ENCODE measurements around the gene PUM1. TPM values are rescaled to one million over a fixed set of nuclear protein-coding genes. Genes with fewer than 3 reads are reported as not detected.

PUM1 gene
- total and polyA plus RNA-seq, 2 of the 8 experiments (the other 6 are each of a cell fraction or from before 2014, with no cell fraction given) = 122 to 177 TPM

DNA sequence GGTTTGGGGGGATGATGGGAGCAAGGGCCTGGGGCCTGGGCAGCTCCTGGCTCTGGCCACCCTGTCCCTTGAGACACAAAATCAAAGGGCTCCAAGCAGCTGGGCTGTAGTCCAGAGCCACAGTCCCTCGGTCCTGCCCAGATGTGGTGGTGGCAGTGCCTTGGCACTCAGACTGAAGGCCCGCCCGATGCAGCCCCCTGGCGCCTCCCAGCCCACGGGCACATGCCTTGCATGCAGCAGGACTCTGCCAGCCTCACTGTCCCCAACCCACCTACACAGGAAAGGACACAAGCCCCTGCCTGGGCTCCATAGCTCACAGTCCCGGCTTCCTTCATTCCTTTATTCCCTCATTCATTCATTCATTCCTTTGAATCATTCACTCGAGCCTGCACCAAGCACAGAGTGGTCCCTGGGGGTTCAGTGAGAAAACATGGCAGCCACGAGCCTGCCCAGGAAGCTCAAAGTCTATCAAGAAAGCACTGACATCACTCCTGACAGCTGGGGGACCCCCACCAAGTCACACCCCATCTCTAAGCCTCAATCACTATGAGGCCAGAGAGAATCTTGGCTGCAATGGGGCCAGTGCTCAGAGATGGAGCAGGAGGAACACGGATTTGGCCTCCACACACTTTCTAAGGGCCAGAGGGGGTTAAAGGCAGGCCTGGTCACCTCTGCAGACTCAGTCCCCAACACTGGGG is 162.8 kb downstream of the PUM1 start:
- peaks cover 0 to 8% of the 10 kb centered on the region in 2 experiments; a peak in 1 of 4 replicates for H3K79me2 ChIP-seq (ENCODE audit: control insufficient read depth in 1 of 2, insufficient read depth in 2 of 2, low read length in 2 of 2)
- no peak overlapping the region for H4K91ac ChIP-seq (replicated peaks; ENCODE audit: insufficient read length, low read length)
- H3K56ac ChIP-seq (replicated peaks; ENCODE audit: insufficient read length, low read depth, low read length) = no peak overlapping the region

More for the DNA sequence above, 162.8 kb downstream of the PUM1 start:
- Histone ChIP-seq H2BK15ac (ENCODE audit: low read length) (0 out of 2 replicates have a peak overlapping the region, but pooled peaks have one; percentile 3), H3K4me2 (ENCODE audit: insufficient read depth in 1 of 2, low read depth in 2 of 2, low read length in 2 of 2) (0 out of 4 replicates have a peak overlapping the region, but pooled peaks of 1 of the 2 experiments have one; percentile 23), H3K18ac (ENCODE audit: extremely low read depth, low read length) (no peak overlapping the region; the same call in 1 of the 2 replicates), H3K27me3 (replicated peaks in 1 of 4; ENCODE audit: control insufficient read depth in 3 of 4, extremely low read depth in 1 of 4, insufficient read depth in 3 of 4, low read length in 3 of 4) (peaks cover 0 to 13% (median 8%) of the 10 kb centered on the region in 4 experiments; a peak in 4 of 7 replicates), H3K4me1 (replicated peaks in 1 of 4; ENCODE audit: control insufficient read depth in 3 of 4, insufficient read depth in 4 of 4, low read length in 3 of 4) (peaks cover 7 to 30% (median 15%) of the 10 kb centered on the region in 4 experiments), H3K79me1 (ENCODE audit: low read depth, low read length) (peaks cover 7% of the 10 kb centered on the region), H2BK12ac (ENCODE audit: low read depth, low read length) (peak overlapping the region; percentile 90; the same call in 1 of the 2 replicates), H3K36me3 (ENCODE audit: control insufficient read depth in 2 of 4, insufficient read depth in 4 of 4, low read length in 3 of 4) (no peaks in the 10 kb centered on the region), H2BK20ac (ENCODE audit: low read length) (0 out of 2 replicates have a peak overlapping the region, but pooled peaks have one; percentile 48), H2AFZ (ENCODE audit: low read length) (no peak overlapping the region), H3K9ac (replicated peaks in 1 of 4; ENCODE audit: extremely low read depth in 1 of 4, low read depth in 3 of 4, low read length in 3 of 4) (no peak overlapping the region), H3K9me3 (ENCODE audit: insufficient read depth in 2 of 2, low read depth in 1 of 2, low read length in 1 of 2) (no peaks in the 10 kb centered on the region), H3K4me3 (ENCODE audit: extremely low read depth in 1 of 4, insufficient read depth in 2 of 4, low read depth in 3 of 4, low read length in 4 of 4) (no peak overlapping the region), H2AK5ac (ENCODE audit: low read depth, low read length) (no peak overlapping the region), H3K4ac (replicated peaks; ENCODE audit: insufficient read length, low read depth, low read length) (no peak overlapping the region), H4K20me1 (replicated peaks in 1 of 2; ENCODE audit: control insufficient read depth in 1 of 2, insufficient read depth in 2 of 2, low read length in 2 of 2) (peaks cover 13 to 23% of the 10 kb centered on the region in 2 experiments), H2BK120ac (replicated peaks; ENCODE audit: low read depth, low read length) (no peak overlapping the region), H3K23ac (ENCODE audit: insufficient read length) (no peak overlapping the region), H3K27ac (ENCODE audit: low read depth, low read length) (0 out of 2 replicates have a peak overlapping the region, but pooled peaks have one; percentile 10), H3K14ac (ENCODE audit: insufficient read length) (no peak overlapping the region), H2BK5ac (ENCODE audit: low read depth, low read length) (peak overlapping the region; percentile 18; the same call in 1 of the 2 replicates), H4K5ac (ENCODE audit: insufficient read length, low read depth, low read length) (no peak overlapping the region), H3K23me2 (ENCODE audit: low read depth, low read length) (peaks cover 5% of the 10 kb centered on the region; the same call in 1 of the 2 replicates), H4K8ac (ENCODE audit: extremely low read depth, insufficient read depth, low read length) (no peak overlapping the region; the same call in 1 of the 2 replicates)
- ChIA-PET POLR2A (ENCODE audit: partially characterized antibody) (interaction anchor here (0.7 to 1.3 kb wide), 4 partner anchors 11 to 162 kb away, joined by 3 to 4 read pairs (median 3); no protein-coding TSS in a partner anchor), CTCF (ENCODE audit: partially characterized antibody) (interaction anchor here (0.8 to 13.1 kb wide), 12 partner anchors 16 to 131 kb away, joined by 3 to 164 read pairs (median 3); no protein-coding TSS in a partner anchor)
- TF ChIP-seq MAFK (IDR thresholded peaks at IDR 0.05; ENCODE audit: low read depth, low read length) = no peak
- TF ChIP-seq EGR1 (IDR thresholded peaks at IDR 0.05; ENCODE audit: borderline replicate concordance, low read depth, low read length) = no peak
- no peak for TF ChIP-seq KDM5A (IDR thresholded peaks at IDR 0.05; ENCODE audit: low read length)
- no peak for TF ChIP-seq POU5F1 (IDR thresholded peaks at IDR 0.05; ENCODE audit: low read depth, low read length)
- TF ChIP-seq ZNF274 (IDR thresholded peaks at IDR 0.05; ENCODE audit: borderline replicate concordance, extremely low read depth, low read length) = no peak
- TF ChIP-seq, protein P1, sequence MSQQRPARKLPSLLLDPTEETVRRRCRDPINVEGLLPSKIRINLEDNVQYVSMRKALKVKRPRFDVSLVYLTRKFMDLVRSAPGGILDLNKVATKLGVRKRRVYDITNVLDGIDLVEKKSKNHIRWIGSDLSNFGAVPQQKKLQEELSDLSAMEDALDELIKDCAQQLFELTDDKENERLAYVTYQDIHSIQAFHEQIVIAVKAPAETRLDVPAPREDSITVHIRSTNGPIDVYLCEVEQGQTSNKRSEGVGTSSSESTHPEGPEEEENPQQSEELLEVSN (IDR thresholded peaks at IDR 0.05) = no peak
- TF ChIP-seq KDM4A (IDR thresholded peaks at IDR 0.05; ENCODE audit: low read depth, low read length, severe bottlenecking) = no peak
- TF ChIP-seq KDM1A (IDR thresholded peaks at IDR 0.05; ENCODE audit: borderline replicate concordance, low read length) = no peak
- TF ChIP-seq PHF8 (conservative IDR thresholded peaks at IDR 0.05; ENCODE audit: low read depth, low read length) = no peak
- no peak for TF ChIP-seq CBX5 (IDR thresholded peaks at IDR 0.05; ENCODE audit: low read depth, low read length)
- no peak for TF ChIP-seq EZH2 (IDR thresholded peaks at IDR 0.05; ENCODE audit: low read depth, low read length, severe bottlenecking)
- 92% methylated on average over 9 of the region's 9 CpGs; no CpG with 5 or more reads in 1 of the 2 experiments for WGBS, 2 experiments (ENCODE audit: extremely low coverage in 1 of 2, insufficient coverage in 1 of 2, insufficient read length in 1 of 2, insufficient replicate concordance in 2 of 2, low coverage in 1 of 2, low lambda C conversion rate in 2 of 2, missing lambda C conversion rate in 1 of 2)
- DNase-seq (ENCODE audit: low read depth in 1 of 2, low spot score in 2 of 2) = no peak
- no peak for FAIRE-seq

All from H1 (cell line).